IMR-90 (cell line): Measurements from ENCODE around the gene HOGA1. TPM values are rescaled to one million over a fixed set of nuclear protein-coding genes. Genes with fewer than 3 reads are reported as not detected.

Experiments used
- ATAC-seq: fragments of 200-7000 bp; cut with Tn5 transposase; 2 replicates; pipeline ENCODE4 v1.9.1; 2020; ENCODE audit warnings: low read depth, mild to moderate bottlenecking, moderate library complexity
- BruUV-seq: library from RNA; stranded (reverse); fragments of 400-500 nt; replicated peaks from 2 replicates; lab custom pipeline; 2021; lab: Mats Ljungman, UMichigan
- CTCF ChIA-PET: fragments of 300-600 bp; formaldehyde crosslinking; extraction: SDS; loops from one replicate; lab custom pipeline; 2021; ENCODE audit warnings: antibody characterized with exemption; lab: Yijun Ruan, JAX
- POLR2A ChIA-PET: fragments of 300-600 bp; sonication (Branson Sonifier 250); formaldehyde crosslinking; loops from one replicate; lab custom pipeline; 2022; ENCODE audit warnings: antibody characterized with exemption; ENCODE audit not compliant: unreplicated experiment; lab: Charles Lee
- DNase-seq: peaks from one replicate; pipeline ENCODE4 v3.0.0; 2013
- H2AFZ ChIP-seq: replicated peaks from 2 replicates; pipeline ENCODE3; 2013; ENCODE audit warnings: low read length, mild to moderate bottlenecking; ENCODE audit not compliant: poor library complexity
- H2AK5ac ChIP-seq: 2 replicates; pipeline ENCODE4 v1.6.1; 2013; ENCODE audit warnings: low read depth, low read length, inconsistent platforms
- H2AK9ac ChIP-seq: replicated peaks from 2 replicates; pipeline ENCODE3; 2013; ENCODE audit warnings: mild to moderate bottlenecking, low read depth, low read length, moderate library complexity; ENCODE audit not compliant: poor library complexity
- H2BK120ac ChIP-seq: 2 replicates; pipeline ENCODE4 v1.6.1; 2013; ENCODE audit warnings: low read depth, low read length, inconsistent platforms
- H2BK15ac ChIP-seq: 3 replicates; pipeline ENCODE4 v1.6.1; 2013; ENCODE audit warnings: low read depth, low read length, inconsistent platforms
- H2BK20ac ChIP-seq: 2 replicates; pipeline ENCODE4 v1.6.1; 2013; ENCODE audit warnings: low read depth, mild to moderate bottlenecking, inconsistent platforms, low read length, moderate library complexity
- H2BK5ac ChIP-seq: 2 replicates; pipeline ENCODE4 v1.6.1; 2013; ENCODE audit warnings: mild to moderate bottlenecking, low read depth, low read length, inconsistent platforms; ENCODE audit not compliant: poor library complexity, severe bottlenecking
- H3K14ac ChIP-seq: replicated peaks from 2 replicates; pipeline ENCODE4 v1.6.1; 2013; ENCODE audit warnings: low read depth, low read length, inconsistent platforms
- H3K18ac ChIP-seq: 2 replicates; pipeline ENCODE4 v1.6.1; 2013; ENCODE audit warnings: low read depth, low read length, control low read depth
- H3K23ac ChIP-seq: 2 replicates; pipeline ENCODE4 v1.6.1; 2013; ENCODE audit warnings: low read depth, low read length, inconsistent platforms
- H3K27ac ChIP-seq: 2 replicates; pipeline ENCODE4 v1.5.1; 2013; ENCODE audit warnings: mild to moderate bottlenecking, control low read depth, low read length; ENCODE audit not compliant: insufficient read depth
- H3K27me3 ChIP-seq: 2 replicates; pipeline ENCODE4 v1.6.1; 2013; ENCODE audit warnings: low read length; ENCODE audit not compliant: control insufficient read depth, insufficient read depth
- H3K36me3 ChIP-seq: 2 replicates; pipeline ENCODE4 v1.6.1; 2013; ENCODE audit warnings: low read length, mixed read lengths; ENCODE audit not compliant: control insufficient read depth, insufficient read depth
- H3K4ac ChIP-seq: 2 replicates; pipeline ENCODE4 v1.6.1; 2013; ENCODE audit warnings: low read depth, low read length, inconsistent platforms
- H3K4me1 ChIP-seq: 2 replicates; pipeline ENCODE4 v1.6.1; 2013; ENCODE audit warnings: low read length, mixed read lengths; ENCODE audit not compliant: control insufficient read depth, insufficient read depth
- H3K4me2 ChIP-seq: 2 replicates; pipeline ENCODE4 v1.6.1; 2013; ENCODE audit warnings: low read depth, mild to moderate bottlenecking, control low read depth, low read length, moderate library complexity
- H3K4me3 ChIP-seq: 2 replicates; pipeline ENCODE4 v1.5.1; 2013; ENCODE audit warnings: low read depth, mild to moderate bottlenecking, control low read depth, low read length, moderate library complexity; ENCODE audit not compliant: insufficient read depth
- H3K56ac ChIP-seq: 2 replicates; pipeline ENCODE4 v1.6.1; 2013; ENCODE audit warnings: low read length, inconsistent platforms; ENCODE audit not compliant: insufficient read depth; ENCODE audit errors: extremely low read depth
- H3K79me1 ChIP-seq, 2 experiments: 2 replicates each; pipeline ENCODE4 v1.6.1; 2013; ENCODE audit warnings: low read length in 2 of 2, inconsistent platforms in 1 of 2, low read depth in 1 of 2
- H3K9ac ChIP-seq: 2 replicates; pipeline ENCODE4 v1.6.1; 2013; ENCODE audit warnings: low read depth, low read length, control low read depth
- H3K9me1 ChIP-seq: 2 replicates; pipeline ENCODE4 v1.6.1; 2013; ENCODE audit warnings: low read length, inconsistent platforms; ENCODE audit not compliant: insufficient read depth
- H3K9me3 ChIP-seq: 2 replicates; pipeline ENCODE4 v1.6.1; 2013; ENCODE audit warnings: low read length; ENCODE audit not compliant: control insufficient read depth, insufficient read depth
- H4K20me1 ChIP-seq: 2 replicates; pipeline ENCODE4 v1.6.1; 2013; ENCODE audit warnings: low read length, inconsistent platforms; ENCODE audit not compliant: insufficient read depth
- H4K5ac ChIP-seq: 2 replicates; pipeline ENCODE4 v1.6.1; 2013; ENCODE audit warnings: mild to moderate bottlenecking, low read depth, low read length, control low read depth
- H4K8ac ChIP-seq, 2 experiments: 2 replicates each; pipeline ENCODE4 v1.6.1; 2013; ENCODE audit warnings: low read depth in 2 of 2, low read length in 2 of 2, control low read depth in 1 of 2, inconsistent platforms in 1 of 2
- H4K91ac ChIP-seq: 2 replicates; pipeline ENCODE4 v1.6.1; 2013; ENCODE audit warnings: low read depth, low read length, inconsistent platforms; ENCODE audit not compliant: insufficient read depth
- CHD1 ChIP-seq: IDR thresholded peaks from 2 replicates; pipeline ENCODE4 v1.6.1; 2012; ENCODE audit warnings: low read depth, low read length, improper control_type of control experiment
- CTCF ChIP-seq: conservative IDR thresholded peaks from 2 replicates; pipeline ENCODE4 v1.5.1; 2012; ENCODE audit warnings: mild to moderate bottlenecking, low read depth, low read length, improper control_type of control experiment
- ELK1 ChIP-seq: fragments of 150-350 bp; IDR thresholded peaks from 2 replicates; pipeline ENCODE4 v1.6.1; 2016; ENCODE audit warnings: low read depth, mild to moderate bottlenecking, low read length, moderate library complexity, borderline replicate concordance
- FOS ChIP-seq: fragments of 150-350 bp; IDR thresholded peaks from 2 replicates; pipeline ENCODE4 v1.6.1; 2016; ENCODE audit warnings: low read depth, low read length
- MAFK ChIP-seq: IDR thresholded peaks from 2 replicates; pipeline ENCODE4 v1.6.1; 2012; ENCODE audit warnings: low read depth, low read length, improper control_type of control experiment
- MAZ ChIP-seq: IDR thresholded peaks from 2 replicates; pipeline ENCODE4 v1.6.1; 2012; ENCODE audit warnings: low read depth, mild to moderate bottlenecking, low read length, improper control_type of control experiment, moderate library complexity, borderline replicate concordance
- MXI1 ChIP-seq: IDR thresholded peaks from 2 replicates; pipeline ENCODE4 v1.6.1; 2012; ENCODE audit warnings: low read depth, mild to moderate bottlenecking, low read length, moderate library complexity, borderline replicate concordance
- NFE2L2 ChIP-seq: fragments of 150-350 bp; IDR thresholded peaks from 2 replicates; pipeline ENCODE4 v1.6.1; 2016; ENCODE audit warnings: low read depth, mild to moderate bottlenecking, low read length
- RAD21 ChIP-seq: IDR thresholded peaks from 2 replicates; pipeline ENCODE4 v1.6.1; 2012; ENCODE audit warnings: low read length, improper control_type of control experiment
- RCOR1 ChIP-seq: IDR thresholded peaks from 2 replicates; pipeline ENCODE4 v1.6.1; 2012; ENCODE audit warnings: mild to moderate bottlenecking, low read length, improper control_type of control experiment; ENCODE audit not compliant: insufficient replicate concordance
- RFX5 ChIP-seq: IDR thresholded peaks from 2 replicates; pipeline ENCODE4 v1.8.0; 2012; ENCODE audit warnings: low read depth, mild to moderate bottlenecking, low read length, moderate library complexity
- SMC3 ChIP-seq: fragments of 150-350 bp; IDR thresholded peaks from 2 replicates; pipeline ENCODE4 v1.6.1; 2016; ENCODE audit warnings: low read depth, mild to moderate bottlenecking, antibody characterized with exemption, low read length, moderate library complexity
- WGBS, 2 experiments: methylation state at CpG; one replicate each; pipeline versions ENCODE4 v1.1.5 to v1.1.7; 2013; ENCODE audit warnings: missing lambda C conversion rate in 2 of 2; ENCODE audit not compliant: insufficient read length in 1 of 2; ENCODE audit errors: extremely low coverage in 2 of 2; 5-methylcytosine and 5-hydroxymethylcytosine counted together
- dilution Hi-C: fragments of 300-500 bp; cut with HindIII; formaldehyde crosslinking; loops from one replicate; pipeline ENCODE4 v1.14.3; 2018; ENCODE audit warnings: low sequenced_read_pairs; ENCODE audit not compliant: unreplicated experiment
- in situ Hi-C: fragments of 300-500 bp; cut with MboI; formaldehyde crosslinking; loops from 3 replicates; pipeline ENCODE4 v1.14.3; 2019; ENCODE audit warnings: low sequenced_read_pairs, inconsistent platforms, mixed read lengths
- intact Hi-C: fragments of 100-400 bp; cut with micrococcal nuclease; formaldehyde crosslinking; loops from 2 replicates; pipeline ENCODE4 v1.10.0; 2022
- polyA plus RNA-seq, 3 experiments: library from polyadenylated mRNA; depleted of rRNA; stranded (reverse); fragments of >200 nt; gene quantifications; 2 replicates each; pipeline ENCODE4 v1.2.3, GENCODE V29; 2012; ENCODE audit warnings: low replicate concordance in 1 of 3
- total RNA-seq: library from RNA; depleted of rRNA; stranded (reverse); fragments of >200 nt; gene quantifications from 2 replicates; pipeline ENCODE4 v1.2.3, GENCODE V29; 2012

HOGA1 gene
- total and polyA plus RNA-seq, 2 of the 4 experiments (the other 2 are of a cell fraction), result 0.36 to 0.41 TPM

GRCh38 chr10:97640868-97641811 is 57.0 kb downstream of the HOGA1 start:
- Histone ChIP-seq H3K36me3 (peaks cover 9% of the 10 kb centered on the region), H3K9me3 (no peaks in the 10 kb centered on the region), H3K4me1 (no peaks in the 10 kb centered on the region), H4K8ac (peak overlapping the region in 1 of 2 experiments; percentile 57; a peak in 2 of 4 replicates), H3K9me1 (peaks cover 7% of the 10 kb centered on the region; the same call in 1 of the 2 replicates), H3K27ac (peak overlapping the region; percentile 88), H2AK5ac (peak overlapping the region; percentile 22), H2AFZ (peak overlapping the region; percentile 84), H3K4me2 (peak overlapping the region; percentile 90), H3K56ac (peak overlapping the region; percentile 66; the same call in 1 of the 2 replicates), H2BK15ac (peak overlapping the region; percentile 45; the same call in 1 of the 3 replicates), H2BK20ac (no peak overlapping the region), H3K4me3 (peak overlapping the region; percentile 77), H3K18ac (peak overlapping the region; percentile 55; the same call in 1 of the 2 replicates), H4K5ac (no peak overlapping the region), H3K79me1 (peaks cover 10 to 37% of the 10 kb centered on the region in 2 experiments; a peak in 3 of 4 replicates), H2BK120ac (peak overlapping the region; percentile 43), H4K91ac (peak overlapping the region; percentile 10), H2BK5ac (peak overlapping the region; percentile 91), H3K27me3 (no peaks in the 10 kb centered on the region), H2AK9ac (peak overlapping the region; percentile 94), H3K4ac (peak overlapping the region; percentile 71), H3K9ac (peak overlapping the region; percentile 90), H3K23ac (peak overlapping the region; percentile 82), H3K14ac (peak overlapping the region; percentile 49), H4K20me1 (peaks cover 9% of the 10 kb centered on the region; the same call in 1 of the 2 replicates)
- dilution Hi-C loops, result no loop called here
- 2% methylated on average over 36 of the region's 67 CpGs; no CpG with 5 or more reads in 1 of the 2 experiments for WGBS, 2 experiments
- BruUV-seq, result no TSS peak
- in situ Hi-C loops, result no loop called here
- ChIA-PET CTCF (interaction anchor here (0.6 to 1.2 kb wide), 4 partner anchors 14 to 555 kb away, joined by 3 to 4 read pairs (median 3); no protein-coding TSS in a partner anchor), POLR2A (interaction anchor here (1.0 kb wide), 1 partner anchor 13 kb away, joined by 3 read pairs; no protein-coding TSS in a partner anchor)
- ATAC-seq (peak; percentile 39), DNase-seq (peak; percentile 77)
- intact Hi-C loops, result loop anchor here (1.0 to 5.0 kb wide), 3 partner anchors 8 to 144 kb away; partner anchors contain the start of genes ANKRD2, MMS19 and UBTD1
- TF ChIP-seq RFX5 (no peak), RCOR1 (no peak), SMC3 (no peak), ELK1 (no peak), RAD21 (no peak), FOS (no peak), CHD1 (no peak; the same call in 1 of the 2 replicates), MAFK (no peak), CTCF (no peak), MXI1 (no peak), MAZ (no peak), NFE2L2 (no peak)
